ENCODE results near the gene PSMC2. TPM values are rescaled to one million over a fixed set of nuclear protein-coding genes. Genes with fewer than 3 reads are reported as not detected.
A peak's percentile ranks its signal among the peaks of the same experiment; 100 is the strongest.

The PSMC2 gene
- total and polyA plus RNA-seq, 2 of the 4 experiments (the other 2 are of a cell fraction), result 184 to 311 TPM

- H3K36me3 ChIP-seq (ENCODE audit: control insufficient read depth, insufficient read depth, low read length), result peaks cover 10% of the 10 kb centered on the region
- no peak overlapping the region for H4K5ac ChIP-seq (ENCODE audit: low read depth, low read length)
- H4K91ac ChIP-seq (ENCODE audit: insufficient read depth, low read depth, low read length), result no peak overlapping the region
- no peak overlapping the region for H2BK20ac ChIP-seq (ENCODE audit: low read depth, low read length)
- intact Hi-C loops (cut with micrococcal nuclease), result no loop called here
- peaks cover 16 to 26% of the 10 kb centered on the region in 2 experiments; a peak in 3 of 4 replicates for H3K79me1 ChIP-seq (ENCODE audit: low read depth in 1 of 2, low read length in 2 of 2)
- POLR2A ChIA-PET (ENCODE audit: unreplicated experiment), result no interaction called here
- WGBS, 2 experiments (ENCODE audit: extremely low coverage in 2 of 2, insufficient read length in 1 of 2), result no CpG with 5 or more reads among the region's 13 CpGs
- H2AK5ac ChIP-seq (ENCODE audit: low read depth, low read length), result no peak overlapping the region
- no peak for DNase-seq
- no peak overlapping the region for H2AK9ac ChIP-seq (replicated peaks; ENCODE audit: low read depth, low read length, poor library complexity)
- dilution Hi-C loops (cut with HindIII; ENCODE audit: low sequenced_read_pairs, unreplicated experiment), result no loop called here
- no peak overlapping the region for H2BK15ac ChIP-seq (ENCODE audit: low read depth, low read length)
- no peak overlapping the region for H3K27ac ChIP-seq (ENCODE audit: insufficient read depth, low read length)
- BruUV-seq (replicated peaks), result no TSS peak
- H3K4ac ChIP-seq (ENCODE audit: low read depth, low read length), result no peak overlapping the region
- H2BK5ac ChIP-seq (ENCODE audit: low read depth, low read length, poor library complexity, severe bottlenecking), result no peak overlapping the region
- H3K9me1 ChIP-seq (ENCODE audit: insufficient read depth, low read length), result no peaks in the 10 kb centered on the region; the same call in none of the 2 replicates
- H4K8ac ChIP-seq (ENCODE audit: low read depth in 2 of 2, low read length in 2 of 2), result no peak overlapping the region
- H3K14ac ChIP-seq (replicated peaks; ENCODE audit: low read depth, low read length), result no peak overlapping the region
- CTCF ChIA-PET, result interaction anchor here (0.6 kb wide), 1 partner anchor 21 kb away, joined by 3 read pairs; no protein-coding TSS in a partner anchor
- H3K9ac ChIP-seq (ENCODE audit: low read depth, low read length), result 0 out of 2 replicates have a peak overlapping the region, but pooled peaks have one; percentile 38
- H2BK120ac ChIP-seq (ENCODE audit: low read depth, low read length), result no peak overlapping the region
- peaks cover 23% of the 10 kb centered on the region; the same call in 1 of the 2 replicates for H4K20me1 ChIP-seq (ENCODE audit: insufficient read depth, low read length)
- no peak for ATAC-seq (ENCODE audit: low read depth)
- H3K4me3 ChIP-seq (ENCODE audit: insufficient read depth, low read depth, low read length), result peak overlapping the region; percentile 61
- H3K23ac ChIP-seq (ENCODE audit: low read depth, low read length), result no peak overlapping the region
- TF ChIP-seq RFX5 (IDR thresholded peaks at IDR 0.05; ENCODE audit: low read depth, low read length) (no peak), MAZ (IDR thresholded peaks at IDR 0.05; ENCODE audit: borderline replicate concordance, low read depth, low read length) (no peak), USF2 (IDR thresholded peaks at IDR 0.05; ENCODE audit: low read depth, low read length) (no peak), MXI1 (IDR thresholded peaks at IDR 0.05; ENCODE audit: borderline replicate concordance, low read depth, low read length) (no peak), RAD21 (IDR thresholded peaks at IDR 0.05; ENCODE audit: low read length) (no peak), NFE2L2 (IDR thresholded peaks at IDR 0.05; ENCODE audit: low read depth, low read length) (no peak), POLR2A (IDR thresholded peaks at IDR 0.05; ENCODE audit: low read depth, low read length) (no peak), RCOR1 (IDR thresholded peaks at IDR 0.05; ENCODE audit: insufficient replicate concordance, low read length) (no peak), CHD1 (IDR thresholded peaks at IDR 0.05; ENCODE audit: low read depth, low read length) (no peak), SMC3 (IDR thresholded peaks at IDR 0.05; ENCODE audit: low read depth, low read length) (no peak), BHLHE40 (IDR thresholded peaks at IDR 0.05; ENCODE audit: low read depth, low read length) (no peak), CEBPB (IDR thresholded peaks at IDR 0.05; ENCODE audit: low read depth, low read length) (no peak), FOS (IDR thresholded peaks at IDR 0.05; ENCODE audit: low read depth, low read length) (no peak)
- TF ChIP-seq, protein P1, sequence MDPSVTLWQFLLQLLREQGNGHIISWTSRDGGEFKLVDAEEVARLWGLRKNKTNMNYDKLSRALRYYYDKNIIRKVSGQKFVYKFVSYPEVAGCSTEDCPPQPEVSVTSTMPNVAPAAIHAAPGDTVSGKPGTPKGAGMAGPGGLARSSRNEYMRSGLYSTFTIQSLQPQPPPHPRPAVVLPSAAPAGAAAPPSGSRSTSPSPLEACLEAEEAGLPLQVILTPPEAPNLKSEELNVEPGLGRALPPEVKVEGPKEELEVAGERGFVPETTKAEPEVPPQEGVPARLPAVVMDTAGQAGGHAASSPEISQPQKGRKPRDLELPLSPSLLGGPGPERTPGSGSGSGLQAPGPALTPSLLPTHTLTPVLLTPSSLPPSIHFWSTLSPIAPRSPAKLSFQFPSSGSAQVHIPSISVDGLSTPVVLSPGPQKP (IDR thresholded peaks at IDR 0.05; ENCODE audit: borderline replicate concordance, low read depth, low read length), result no peak
- no peaks in the 10 kb centered on the region for H3K4me1 ChIP-seq (ENCODE audit: control insufficient read depth, insufficient read depth, low read length)
- in situ Hi-C loops (cut with MboI; ENCODE audit: low sequenced_read_pairs), result no loop called here
- H3K18ac ChIP-seq (ENCODE audit: low read depth, low read length), result no peak overlapping the region
- no peak overlapping the region for H3K56ac ChIP-seq (ENCODE audit: extremely low read depth, insufficient read depth, low read length)
- no peaks in the 10 kb centered on the region for H3K27me3 ChIP-seq (ENCODE audit: control insufficient read depth, insufficient read depth, low read length)
- no peaks in the 10 kb centered on the region for H3K9me3 ChIP-seq (ENCODE audit: control insufficient read depth, insufficient read depth, low read length)
- peak overlapping the region; percentile 5 for H3K4me2 ChIP-seq (ENCODE audit: low read depth, low read length)
- no peak overlapping the region for H2AFZ ChIP-seq (replicated peaks; ENCODE audit: low read length, poor library complexity)
Measured at GRCh38 chr7:103348452-103348851, 1.0 kb downstream of the PSMC2 start.

Data from IMR-90 (cell line).